DND-41 (cell line): ENCODE measurements around the gene ATP1A1.

Experiments
- ATAC-seq: fragments of 200-7000 bp; cut with Tn5 transposase; 3 replicates; pipeline ENCODE4 v1.9.1; 2021; ENCODE audit warnings: low read depth; ENCODE audit not compliant: insufficient read depth
- DNase-seq: peaks from one replicate; pipeline ENCODE4 v3.0.0-alpha.2; 2020
- H2AFZ ChIP-seq: 2 replicates; pipeline ENCODE4 v1.6.0; 2012; ENCODE audit warnings: low read depth, low read length
- H3K27ac ChIP-seq: 2 replicates; pipeline ENCODE4 v1.5.1; 2012; ENCODE audit warnings: low read length, inconsistent platforms
- H3K27me3 ChIP-seq: fragments of 200-600 bp; sonication (generic); 2 replicates; pipeline ENCODE4 v1.6.0; 2012; ENCODE audit warnings: low read length, mild to moderate bottlenecking, inconsistent platforms; ENCODE audit not compliant: insufficient read depth, poor library complexity
- H3K36me3 ChIP-seq: 2 replicates; pipeline ENCODE4 v1.5.1; 2012; ENCODE audit warnings: low read length, inconsistent platforms; ENCODE audit not compliant: insufficient read depth
- H3K4me1 ChIP-seq: 2 replicates; pipeline ENCODE4 v1.5.1; 2012; ENCODE audit warnings: mild to moderate bottlenecking, low read length; ENCODE audit not compliant: insufficient read depth
- H3K4me2 ChIP-seq: 2 replicates; pipeline ENCODE4 v1.6.0; 2012; ENCODE audit warnings: mild to moderate bottlenecking, moderate library complexity, low read length, inconsistent platforms; ENCODE audit not compliant: insufficient read depth
- H3K4me3 ChIP-seq, 2 experiments: fragments of 200-600 bp in 1 of 2; shearing (Covaris generic) in 1 of 2; 2 replicates each; pipeline ENCODE4 v1.5.1; 2012 to 2016; ENCODE audit warnings: inconsistent platforms in 2 of 2, low read length in 2 of 2, mild to moderate bottlenecking in 2 of 2, low read depth in 1 of 2, moderate library complexity in 1 of 2
- H3K79me2 ChIP-seq: 2 replicates; pipeline ENCODE4 v1.6.0; 2012; ENCODE audit warnings: low read length, inconsistent platforms; ENCODE audit not compliant: insufficient read depth
- H3K9ac ChIP-seq: 2 replicates; pipeline ENCODE4 v1.6.0; 2012; ENCODE audit warnings: low read depth, mild to moderate bottlenecking, inconsistent platforms, low read length, moderate library complexity
- H3K9me3 ChIP-seq: 2 replicates; pipeline ENCODE4 v1.5.1; 2012; ENCODE audit warnings: low read length, moderate library complexity, mild to moderate bottlenecking, inconsistent platforms; ENCODE audit not compliant: insufficient read depth, severe bottlenecking
- H4K20me1 ChIP-seq: 2 replicates; pipeline ENCODE4 v1.6.0; 2012; ENCODE audit warnings: low read length; ENCODE audit not compliant: insufficient read depth
- EZH2 ChIP-seq: IDR thresholded peaks from 3 replicates; pipeline ENCODE4 v1.6.1; 2012; ENCODE audit warnings: borderline replicate concordance, low read depth, mild to moderate bottlenecking, moderate library complexity, low read length, inconsistent platforms; ENCODE audit not compliant: severe bottlenecking
- TF ChIP-seq, protein P1 (sequence below): IDR thresholded peaks from 2 replicates; pipeline ENCODE4 v1.5.1; 2012; ENCODE audit warnings: borderline replicate concordance, low read length, moderate library complexity, mild to moderate bottlenecking; ENCODE audit not compliant: poor library complexity, severe bottlenecking; ENCODE audit errors: extremely low read depth

ATP1A1 gene

DNA sequence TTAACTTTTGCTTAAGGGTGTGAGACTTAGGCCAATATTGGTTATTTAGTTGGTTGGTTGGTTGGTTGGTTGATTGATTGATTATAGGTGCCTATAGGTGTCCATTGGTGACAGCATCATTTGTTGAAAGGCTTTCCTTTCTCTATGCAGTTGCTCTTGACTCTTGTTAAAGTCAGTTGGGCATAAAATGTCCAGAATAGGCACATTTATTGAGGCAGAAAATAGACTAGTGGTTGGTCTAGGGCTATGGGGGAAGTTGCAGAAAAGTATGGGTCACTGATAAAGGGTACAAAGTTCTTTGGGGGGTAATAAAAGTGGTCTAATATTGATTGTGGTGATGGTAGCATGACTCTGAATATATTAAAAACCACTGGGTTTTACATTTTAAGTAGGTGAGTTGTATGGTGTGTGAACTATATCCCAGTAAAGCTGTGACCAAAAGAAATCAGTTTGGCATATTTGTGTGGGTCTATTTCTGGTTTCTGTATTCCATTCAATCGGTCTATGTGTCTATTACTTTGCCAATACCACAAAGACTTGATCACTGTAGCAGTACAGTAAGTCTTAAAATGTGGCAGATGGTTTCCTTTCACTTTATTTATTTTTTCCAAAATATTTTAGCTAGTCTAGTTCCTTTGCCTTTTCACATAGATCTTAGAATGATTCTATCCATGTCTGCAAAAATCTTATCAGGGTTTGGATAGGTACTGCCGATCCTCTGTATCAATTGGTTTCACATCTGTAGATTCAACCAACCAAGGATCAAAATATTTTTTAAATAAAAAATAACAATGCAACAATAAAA, 63.0 kb downstream of the ATP1A1 start:
- H3K27ac ChIP-seq: no peak overlapping the region
- H3K79me2 ChIP-seq: no peaks in the 10 kb centered on the region
- no peak overlapping the region for H3K9ac ChIP-seq
- no peak overlapping the region for H3K4me2 ChIP-seq
- no peaks in the 10 kb centered on the region for H4K20me1 ChIP-seq
- H3K4me1 ChIP-seq: no peaks in the 10 kb centered on the region
- no peaks in the 10 kb centered on the region for H3K36me3 ChIP-seq
- TF ChIP-seq EZH2: no peak
- TF ChIP-seq, protein P1, sequence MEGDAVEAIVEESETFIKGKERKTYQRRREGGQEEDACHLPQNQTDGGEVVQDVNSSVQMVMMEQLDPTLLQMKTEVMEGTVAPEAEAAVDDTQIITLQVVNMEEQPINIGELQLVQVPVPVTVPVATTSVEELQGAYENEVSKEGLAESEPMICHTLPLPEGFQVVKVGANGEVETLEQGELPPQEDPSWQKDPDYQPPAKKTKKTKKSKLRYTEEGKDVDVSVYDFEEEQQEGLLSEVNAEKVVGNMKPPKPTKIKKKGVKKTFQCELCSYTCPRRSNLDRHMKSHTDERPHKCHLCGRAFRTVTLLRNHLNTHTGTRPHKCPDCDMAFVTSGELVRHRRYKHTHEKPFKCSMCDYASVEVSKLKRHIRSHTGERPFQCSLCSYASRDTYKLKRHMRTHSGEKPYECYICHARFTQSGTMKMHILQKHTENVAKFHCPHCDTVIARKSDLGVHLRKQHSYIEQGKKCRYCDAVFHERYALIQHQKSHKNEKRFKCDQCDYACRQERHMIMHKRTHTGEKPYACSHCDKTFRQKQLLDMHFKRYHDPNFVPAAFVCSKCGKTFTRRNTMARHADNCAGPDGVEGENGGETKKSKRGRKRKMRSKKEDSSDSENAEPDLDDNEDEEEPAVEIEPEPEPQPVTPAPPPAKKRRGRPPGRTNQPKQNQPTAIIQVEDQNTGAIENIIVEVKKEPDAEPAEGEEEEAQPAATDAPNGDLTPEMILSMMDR: no peak
- DNase-seq (no peak), ATAC-seq (peak; percentile 59)
- no peaks in the 10 kb centered on the region for H3K9me3 ChIP-seq
- peaks cover 7% of the 10 kb centered on the region for H3K27me3 ChIP-seq
- no peak overlapping the region for H3K4me3 ChIP-seq
- H2AFZ ChIP-seq: no peak overlapping the region

DNA sequence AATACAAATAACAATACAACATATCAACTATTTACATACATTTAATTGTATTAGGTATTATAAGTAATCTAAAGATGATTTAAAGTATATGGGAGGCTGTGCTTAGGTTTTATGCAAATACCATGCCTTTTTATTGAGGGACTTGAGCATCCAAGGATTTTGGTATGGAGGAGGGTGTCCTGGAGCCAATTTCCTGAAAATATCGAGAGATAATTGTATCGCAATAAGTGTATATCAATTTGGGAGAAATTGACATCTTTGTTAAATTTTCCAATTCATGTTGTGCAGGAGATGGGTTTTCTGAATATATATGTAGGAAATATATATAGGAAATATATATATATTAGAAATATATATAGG, 63.5 kb downstream of the ATP1A1 start:
- DNase-seq (no peak), ATAC-seq (peak; percentile 46; the same call in 2 of the 3 replicates)
- Histone ChIP-seq H3K4me2 (no peak overlapping the region), H3K79me2 (no peaks in the 10 kb centered on the region), H3K36me3 (no peaks in the 10 kb centered on the region), H3K4me3 (no peak overlapping the region), H3K27me3 (peaks cover 8% of the 10 kb centered on the region), H3K9me3 (no peaks in the 10 kb centered on the region), H3K9ac (no peak overlapping the region), H3K27ac (no peak overlapping the region), H4K20me1 (no peaks in the 10 kb centered on the region), H3K4me1 (no peaks in the 10 kb centered on the region), H2AFZ (no peak overlapping the region)
- no peak for TF ChIP-seq EZH2
- TF ChIP-seq, protein P1: no peak

DNA sequence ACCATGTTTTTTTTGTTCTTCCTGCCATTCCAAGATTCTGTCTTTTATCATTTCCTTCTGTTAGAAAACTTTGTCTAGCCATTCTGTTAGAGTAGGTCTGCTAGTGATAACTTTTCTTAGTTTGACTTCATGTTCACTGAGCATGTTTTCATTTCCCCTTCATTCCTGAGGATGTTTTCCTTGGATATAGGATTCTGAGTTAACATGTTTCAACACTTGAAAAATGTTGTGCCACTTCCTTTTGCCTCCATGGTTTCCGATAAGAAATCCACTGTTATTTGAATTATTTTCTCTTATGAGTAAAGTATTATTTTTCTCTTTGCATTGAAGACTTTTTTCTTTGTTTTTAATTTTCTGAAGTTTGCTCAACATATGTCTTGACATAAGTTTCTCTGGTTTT, 66.7 kb downstream of the ATP1A1 start:
- H3K9ac ChIP-seq: no peak overlapping the region
- no peaks in the 10 kb centered on the region for H4K20me1 ChIP-seq
- no peak overlapping the region for H2AFZ ChIP-seq
- H3K4me3 ChIP-seq: no peak overlapping the region
- H3K4me2 ChIP-seq: no peak overlapping the region
- no peaks in the 10 kb centered on the region for H3K9me3 ChIP-seq
- no peak overlapping the region for H3K27ac ChIP-seq
- no peak for DNase-seq
- TF ChIP-seq, protein P1: no peak
- no peak for TF ChIP-seq EZH2
- H3K79me2 ChIP-seq: no peaks in the 10 kb centered on the region
- no peak for ATAC-seq
- H3K36me3 ChIP-seq: no peaks in the 10 kb centered on the region
- H3K27me3 ChIP-seq: peaks cover 10% of the 10 kb centered on the region
- H3K4me1 ChIP-seq: no peaks in the 10 kb centered on the region
